ENCODE results near the gene TECTB.

DNA sequence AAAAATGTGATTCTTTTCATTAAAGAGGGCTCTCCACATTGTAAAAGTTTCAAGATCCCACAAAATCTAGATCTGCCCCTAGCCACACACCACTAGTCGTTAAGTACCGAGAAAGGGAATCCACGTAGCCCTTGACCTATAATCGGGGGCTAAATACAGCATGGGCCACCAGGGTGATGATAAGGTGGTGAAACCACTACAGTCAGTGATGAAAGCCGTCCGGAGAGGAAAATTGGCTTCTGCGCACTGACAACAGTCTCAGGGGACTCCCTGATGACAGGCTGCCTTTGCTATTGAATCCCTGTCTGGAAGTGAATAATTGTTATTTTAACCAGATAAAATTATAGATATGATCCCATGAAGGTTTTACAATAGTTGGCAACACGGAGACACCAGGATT lies 4.6 kb downstream of the TECTB start:
- TF ChIP-seq, protein P1, sequence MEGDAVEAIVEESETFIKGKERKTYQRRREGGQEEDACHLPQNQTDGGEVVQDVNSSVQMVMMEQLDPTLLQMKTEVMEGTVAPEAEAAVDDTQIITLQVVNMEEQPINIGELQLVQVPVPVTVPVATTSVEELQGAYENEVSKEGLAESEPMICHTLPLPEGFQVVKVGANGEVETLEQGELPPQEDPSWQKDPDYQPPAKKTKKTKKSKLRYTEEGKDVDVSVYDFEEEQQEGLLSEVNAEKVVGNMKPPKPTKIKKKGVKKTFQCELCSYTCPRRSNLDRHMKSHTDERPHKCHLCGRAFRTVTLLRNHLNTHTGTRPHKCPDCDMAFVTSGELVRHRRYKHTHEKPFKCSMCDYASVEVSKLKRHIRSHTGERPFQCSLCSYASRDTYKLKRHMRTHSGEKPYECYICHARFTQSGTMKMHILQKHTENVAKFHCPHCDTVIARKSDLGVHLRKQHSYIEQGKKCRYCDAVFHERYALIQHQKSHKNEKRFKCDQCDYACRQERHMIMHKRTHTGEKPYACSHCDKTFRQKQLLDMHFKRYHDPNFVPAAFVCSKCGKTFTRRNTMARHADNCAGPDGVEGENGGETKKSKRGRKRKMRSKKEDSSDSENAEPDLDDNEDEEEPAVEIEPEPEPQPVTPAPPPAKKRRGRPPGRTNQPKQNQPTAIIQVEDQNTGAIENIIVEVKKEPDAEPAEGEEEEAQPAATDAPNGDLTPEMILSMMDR (IDR thresholded peaks at IDR 0.05) = no peak
- no peak for TF ChIP-seq ZFX (IDR thresholded peaks at IDR 0.05; ENCODE audit: borderline replicate concordance)

Data from 22Rv1 (cell line).